Upper lobe of left lung (tissue), 6 donors: ENCODE measurements around the gene NT5C3A. TPM values are rescaled to one million over a fixed set of nuclear protein-coding genes. Genes with fewer than 3 reads are reported as not detected.

Source experiments
- ATAC-seq, 2 donors: fragments of 200-7000 bp; cut with Tn5 transposase; one replicate each; pipeline ENCODE4 v1.9.1; 2022; ENCODE audit warnings: mild to moderate bottlenecking in 2 of 2, moderate library complexity in 2 of 2; ENCODE audit not compliant: low FRiP score in 2 of 2
- DNase-seq, 2 donors: peaks; one replicate each; pipeline ENCODE4 v3.0.0-alpha.2; 2019 to 2020
- H3K27ac ChIP-seq, 4 donors: fragments of 200-600 bp; sonication (generic); one replicate each; pipeline ENCODE4 v1.5.1; 2016 to 2019
- H3K27me3 ChIP-seq, 4 donors: fragments of 200-600 bp; sonication (generic); one replicate each; pipeline ENCODE4 v1.5.1; 2017 to 2019
- H3K36me3 ChIP-seq, 4 donors: fragments of 200-600 bp; sonication (generic); one replicate each; pipeline ENCODE4 v1.5.1; 2016 to 2019
- H3K4me1 ChIP-seq, 4 donors: fragments of 200-600 bp; sonication (generic); one replicate each; pipeline ENCODE4 v1.5.1; 2018 to 2019
- H3K4me3 ChIP-seq, 4 donors: fragments of 200-600 bp; sonication (generic); one replicate each; pipeline ENCODE4 v1.5.1; 2017 to 2019; ENCODE audit warnings: mild to moderate bottlenecking in 2 of 4, moderate library complexity in 1 of 4
- H3K9me3 ChIP-seq, 4 donors: fragments of 200-600 bp; sonication (generic); one replicate each; pipeline ENCODE4 v1.5.1; 2018 to 2019
- CTCF ChIP-seq, 6 experiments: fragments of 450-650 bp in 4 of 6; fragments of 200-600 bp in 2 of 6; sonication (generic) in 2 of 6; IDR thresholded peaks; one replicate each; pipeline ENCODE4 v1.5.1; 2016 to 2019; ENCODE audit warnings: antibody characterized with exemption in 6 of 6
- EP300 ChIP-seq, 4 donors: sonication (generic); formaldehyde crosslinking; IDR thresholded peaks; one replicate each; pipeline ENCODE4 v1.5.1; 2017; ENCODE audit warnings: antibody characterized with exemption in 4 of 4, control low read depth in 2 of 4
- POLR2A ChIP-seq, 4 donors: fragments of 450-650 bp; IDR thresholded peaks; one replicate each; pipeline ENCODE4 v1.5.1; 2016 to 2017; ENCODE audit warnings: antibody characterized with exemption in 4 of 4, mild to moderate bottlenecking in 2 of 4
- POLR2AphosphoS5 ChIP-seq, 2 donors: sonication (generic); formaldehyde crosslinking; IDR thresholded peaks; one replicate each; pipeline ENCODE4 v1.5.1; 2017; ENCODE audit warnings: antibody characterized with exemption in 2 of 2
- WGBS, 2 donors: methylation state at CpG; one replicate each; pipeline ENCODE4 v1.1.5; 2017 to 2018; 5-methylcytosine and 5-hydroxymethylcytosine counted together
- total RNA-seq, 6 donors: library from RNA; depleted of rRNA in 4 of 6; stranded (reverse); fragments of >200 nt in 4 of 6; gene quantifications; one replicate each; pipeline versions ENCODE4 v1.1.0 to v1.2.1, GENCODE V29; 2016 to 2021
- donor health status: DM: no; HTN: no; CAD: no; lungs with moderate emphysema.
- donor health status: DM: no; HTN: yes; CAD: no; lungs with severe emphysema.

The NT5C3A gene
- total RNA-seq = 10 to 100 TPM; 18.4 to 52.3 (median 25.0) TPM

DNA sequence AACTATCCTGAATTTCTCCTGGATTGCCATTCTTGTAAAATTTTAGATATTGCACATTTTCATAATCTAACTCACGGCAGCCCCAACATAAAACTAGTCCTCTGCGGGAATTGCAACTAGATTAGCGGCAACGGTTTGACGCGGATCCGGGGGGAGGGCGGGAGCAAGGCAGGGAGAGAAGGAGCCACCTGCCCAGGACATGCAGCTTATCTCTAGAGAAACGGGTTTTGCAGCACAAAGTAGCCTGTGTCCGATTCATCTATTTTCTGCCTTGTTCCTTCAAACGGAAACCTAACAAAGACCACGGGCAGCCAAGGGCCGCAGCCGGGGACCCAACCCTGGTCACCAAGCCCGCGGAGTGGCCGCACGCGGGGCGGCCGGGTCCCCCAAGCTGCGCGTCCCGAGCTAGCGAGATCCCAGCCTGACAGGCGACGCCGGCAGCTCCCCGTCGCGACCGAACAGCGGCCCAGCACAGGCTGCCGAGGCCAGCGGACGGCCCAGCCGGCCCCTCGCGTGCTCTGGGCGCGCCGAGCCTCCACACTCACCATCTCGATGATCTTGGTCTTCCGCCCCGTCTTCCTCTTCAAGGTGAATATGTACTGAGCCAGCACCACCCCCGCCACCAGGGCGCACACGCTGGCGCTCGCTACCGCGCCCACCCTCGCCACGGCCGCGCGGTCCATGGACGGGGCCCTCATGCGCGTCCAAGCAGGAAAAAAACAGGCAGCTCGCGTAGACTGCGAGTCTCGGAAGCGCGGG, at the start of gene NT5C3A:
Gene NT5C3A, minus strand, starts transcription at position 754 of the 759 bp plus-strand sequence. Its CDS starts 71 bp downstream, at position 683.
- Histone ChIP-seq H3K27ac (peak within 1 kb of the TSS; percentile 94 to 98 (median 96)), H3K27me3 (no peaks in the 10 kb centered on the region), H3K36me3 (no peaks in the 10 kb centered on the region), H3K9me3 (peaks cover 0 to 5% (median 0%) of the 10 kb centered on the region in 4 donors), H3K4me1 (peaks cover 16 to 33% (median 22%) of the 10 kb centered on the region in 4 donors), H3K4me3 (peak within 1 kb of the TSS; percentile 89 to 98 (median 96))
- ATAC-seq = peak in 1 of 2 donors; percentile 74
- 0% methylated on average over 11 to 57 of the region's 66 CpGs for WGBS, 2 donors
- peak in 3 of 6 experiments; percentile 13 to 28 (median 18) for TF ChIP-seq CTCF (IDR thresholded peaks at IDR 0.05)
- TF ChIP-seq EP300 (IDR thresholded peaks at IDR 0.05) = no peak
- peak in 2 of 4 donors; percentile 54 to 71 for TF ChIP-seq POLR2A (IDR thresholded peaks at IDR 0.05)
- peak; percentile 61 to 84 for TF ChIP-seq POLR2AphosphoS5 (IDR thresholded peaks at IDR 0.05)
- DNase-seq = peak in 1 of 2 donors; percentile 38

DNA sequence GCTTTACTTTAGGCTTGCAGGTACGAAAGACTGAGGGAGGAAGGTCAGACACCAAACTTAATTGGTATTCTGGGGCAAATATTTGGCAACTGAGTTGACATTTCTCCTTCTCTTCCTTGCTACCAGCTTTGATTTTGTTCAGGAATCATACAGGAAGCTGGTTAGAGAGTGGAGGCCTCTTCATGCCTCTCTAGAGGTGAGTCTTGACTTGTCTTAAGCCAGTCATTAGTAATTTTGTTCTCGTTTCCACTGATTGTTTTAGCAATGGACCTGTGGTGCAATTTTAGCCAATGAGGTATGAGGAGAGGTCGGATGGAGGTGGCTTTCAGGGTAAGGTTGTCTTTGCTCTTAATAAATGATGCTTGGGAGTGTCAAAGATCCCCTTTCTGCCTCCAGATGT, 49.0 kb upstream of the NT5C3A start:
- no peak for DNase-seq
- Histone ChIP-seq H3K4me3 (no peak overlapping the region), H3K36me3 (no peaks in the 10 kb centered on the region), H3K27me3 (no peaks in the 10 kb centered on the region), H3K27ac (no peak overlapping the region), H3K4me1 (peaks cover 22 to 27% (median 24%) of the 10 kb centered on the region in 4 donors), H3K9me3 (no peaks in the 10 kb centered on the region)
- TF ChIP-seq POLR2A (IDR thresholded peaks at IDR 0.05) (no peak), EP300 (IDR thresholded peaks at IDR 0.05) (no peak), CTCF (IDR thresholded peaks at IDR 0.05) (no peak), POLR2AphosphoS5 (IDR thresholded peaks at IDR 0.05) (no peak)
- ATAC-seq = no peak
- WGBS, 2 donors = 71 to 77% methylated on average over 3 of the region's 3 CpGs

DNA sequence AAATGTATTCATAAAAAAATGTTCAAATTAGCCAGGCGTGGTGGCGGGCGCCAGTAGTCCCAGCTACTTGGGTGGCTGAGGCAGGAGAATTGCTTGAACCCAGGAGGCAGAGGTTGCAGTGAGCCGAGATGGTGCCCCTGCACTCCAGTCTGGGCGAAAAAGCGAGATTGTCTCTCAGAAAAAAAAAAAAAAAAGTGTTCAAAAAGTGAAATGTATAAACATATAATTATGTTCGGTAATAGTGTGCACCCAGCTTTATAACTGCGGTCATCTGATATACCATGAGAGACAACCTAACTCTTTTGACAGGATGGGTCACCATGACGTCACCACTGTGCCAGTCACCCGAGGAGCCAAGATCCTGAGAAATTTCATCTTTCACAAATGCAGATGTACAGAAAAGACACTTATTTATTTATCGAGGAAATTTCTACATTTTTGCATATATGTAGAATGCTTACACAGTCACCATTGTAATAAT, 47.2 kb upstream of the NT5C3A start:
- peak overlapping the region in 1 of 4 donors; percentile 93 for H3K27ac ChIP-seq

GRCh38 chr7:33109005-33109757, 46.6 kb upstream of the NT5C3A start, which contains the start of gene RP9:
Gene RP9 (minus strand): TSS chr7:33109404. CDS start chr7:33109372, 32 bp downstream.
- 0 to 1% methylated on average over 14 to 40 of the region's 100 CpGs for WGBS, 2 donors
- Histone ChIP-seq H3K27me3 (no peaks in the 10 kb centered on the region), H3K4me1 (peaks cover 22 to 37% (median 27%) of the 10 kb centered on the region in 4 donors), H3K4me3 (peak within 1 kb of the TSS; percentile 62 to 99 (median 98)), H3K27ac (peak within 1 kb of the TSS; percentile 79 to 93 (median 83)), H3K36me3 (no peaks in the 10 kb centered on the region), H3K9me3 (no peaks in the 10 kb centered on the region)
- ATAC-seq (peak; percentile 77 to 98), DNase-seq (peak; percentile 72 to 96)
- TF ChIP-seq POLR2A (IDR thresholded peaks at IDR 0.05) (peak in 1 of 4 donors; percentile 59), CTCF (IDR thresholded peaks at IDR 0.05) (peak; percentile 84 to 95 (median 88)), EP300 (IDR thresholded peaks at IDR 0.05) (no peak), POLR2AphosphoS5 (IDR thresholded peaks at IDR 0.05) (no peak)

More for the DNA sequence above, 47.2 kb upstream of the NT5C3A start:
- no peak for ATAC-seq
- WGBS, 2 donors = 23 to 27% methylated on average over 11 of the region's 11 CpGs
- Histone ChIP-seq H3K4me3 (peak overlapping the region; percentile 53 to 99 (median 98)), H3K4me1 (peaks cover 22 to 37% (median 27%) of the 10 kb centered on the region in 4 donors), H3K36me3 (no peaks in the 10 kb centered on the region), H3K27me3 (no peaks in the 10 kb centered on the region), H3K9me3 (no peaks in the 10 kb centered on the region)
- no peak for DNase-seq
- no peak for TF ChIP-seq CTCF (IDR thresholded peaks at IDR 0.05)
- no peak for TF ChIP-seq EP300 (IDR thresholded peaks at IDR 0.05)
- TF ChIP-seq POLR2AphosphoS5 (IDR thresholded peaks at IDR 0.05) = no peak
